ENCODE results near the gene WDR33. TPM values are rescaled to one million over a fixed set of nuclear protein-coding genes. Genes with fewer than 3 reads are reported as not detected.
A peak's percentile ranks its signal among the peaks of the same experiment; 100 is the strongest.

Gene WDR33
- total and polyA plus RNA-seq, 2 of the 4 experiments (the other 2 are of a cell fraction): 19.6 to 41.2 TPM

DNA sequence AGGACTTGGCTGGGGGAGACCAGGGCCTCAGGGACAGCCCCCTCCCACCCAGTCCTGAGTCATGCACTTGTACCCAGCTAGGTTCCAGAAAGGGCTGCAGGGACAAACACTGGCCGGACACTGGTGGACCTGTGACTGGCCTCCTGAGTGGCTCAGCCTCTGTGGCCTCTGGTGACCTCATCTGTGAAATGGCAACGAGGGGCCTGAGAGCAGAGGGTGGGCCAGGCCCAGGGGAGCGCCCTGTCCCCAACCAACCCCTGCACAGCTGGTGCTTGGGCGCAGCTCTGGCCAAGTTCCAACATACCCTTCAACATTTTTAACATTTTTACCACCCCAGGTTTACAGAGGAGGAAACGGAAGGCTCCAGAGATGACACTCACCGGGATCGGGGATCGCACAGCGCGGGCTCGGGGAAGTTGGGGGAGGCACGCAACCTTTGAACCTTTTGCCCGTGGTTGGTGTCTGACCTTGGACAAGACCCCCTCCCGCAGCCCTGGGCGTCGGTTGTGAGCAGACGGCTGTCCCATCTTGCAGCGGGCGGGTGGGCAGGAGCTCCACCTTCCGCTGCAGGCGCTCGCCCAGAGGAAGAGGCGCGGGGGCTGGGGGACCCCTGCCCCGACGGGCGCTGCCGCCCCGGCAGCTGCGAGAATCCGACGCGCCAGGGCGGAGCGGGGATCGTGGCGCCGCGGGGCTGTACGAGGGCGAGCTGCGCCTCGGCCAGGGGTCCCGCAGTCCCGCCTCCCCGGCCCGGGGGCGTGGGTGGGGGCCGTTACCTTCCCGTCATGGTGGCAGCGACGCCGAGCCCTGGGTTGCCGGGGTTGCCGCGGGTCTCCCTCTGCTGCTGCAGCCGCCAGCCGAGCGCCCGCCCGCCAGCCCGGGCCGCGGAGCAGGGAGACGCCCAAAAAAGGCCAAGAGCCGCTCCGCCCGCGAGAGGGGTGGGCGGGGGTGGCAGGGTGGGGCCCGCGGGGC, 136.4 kb downstream of the WDR33 start:
- Histone ChIP-seq H4K5ac (ENCODE audit: low read depth, low read length) (peak overlapping the region; percentile 62), H3K4me3 (ENCODE audit: insufficient read depth, low read depth, low read length) (peak overlapping the region; percentile 84), H3K79me1 (ENCODE audit: low read depth in 1 of 2, low read length in 2 of 2) (peaks cover 6 to 41% of the 10 kb centered on the region in 2 experiments; a peak in 3 of 4 replicates), H2BK15ac (ENCODE audit: low read depth, low read length) (no peak overlapping the region), H3K9me3 (ENCODE audit: control insufficient read depth, insufficient read depth, low read length) (no peaks in the 10 kb centered on the region), H3K18ac (ENCODE audit: low read depth, low read length) (peak overlapping the region; percentile 54; the same call in 1 of the 2 replicates), H3K27me3 (ENCODE audit: control insufficient read depth, insufficient read depth, low read length) (peaks cover 17% of the 10 kb centered on the region), H2AK5ac (ENCODE audit: low read depth, low read length) (peak overlapping the region; percentile 63), H3K4me1 (ENCODE audit: control insufficient read depth, insufficient read depth, low read length) (peaks cover 7% of the 10 kb centered on the region; the same call in 1 of the 2 replicates), H3K56ac (ENCODE audit: extremely low read depth, insufficient read depth, low read length) (peak overlapping the region; percentile 26; the same call in 1 of the 2 replicates), H4K91ac (ENCODE audit: insufficient read depth, low read depth, low read length) (peak overlapping the region; percentile 63), H3K9ac (ENCODE audit: low read depth, low read length) (peak overlapping the region; percentile 72), H3K36me3 (ENCODE audit: control insufficient read depth, insufficient read depth, low read length) (no peaks in the 10 kb centered on the region), H2AK9ac (replicated peaks; ENCODE audit: low read depth, low read length, poor library complexity) (peak overlapping the region; percentile 96), H3K23ac (ENCODE audit: low read depth, low read length) (peak overlapping the region; percentile 83), H3K27ac (ENCODE audit: insufficient read depth, low read length) (peak overlapping the region; percentile 21; the same call in 1 of the 2 replicates), H3K9me1 (ENCODE audit: insufficient read depth, low read length) (peaks cover 22% of the 10 kb centered on the region), H2BK20ac (ENCODE audit: low read depth, low read length) (no peak overlapping the region; the same call in 1 of the 2 replicates), H3K14ac (replicated peaks; ENCODE audit: low read depth, low read length) (peak overlapping the region; percentile 66), H4K8ac (ENCODE audit: low read depth in 2 of 2, low read length in 2 of 2) (peak overlapping the region; percentile 66 to 87; a peak in 3 of 4 replicates), H4K20me1 (ENCODE audit: insufficient read depth, low read length) (peaks cover 41% of the 10 kb centered on the region), H3K4me2 (ENCODE audit: low read depth, low read length) (peak overlapping the region; percentile 79), H2BK5ac (ENCODE audit: low read depth, low read length, poor library complexity, severe bottlenecking) (peak overlapping the region; percentile 31), H2BK120ac (ENCODE audit: low read depth, low read length) (peak overlapping the region; percentile 17), H3K4ac (ENCODE audit: low read depth, low read length) (peak overlapping the region; percentile 74), H2AFZ (replicated peaks; ENCODE audit: low read length, poor library complexity) (peak overlapping the region; percentile 91)
- peak; percentile 57 for ATAC-seq (ENCODE audit: low read depth)
- no peak for TF ChIP-seq MXI1 (IDR thresholded peaks at IDR 0.05; ENCODE audit: borderline replicate concordance, low read depth, low read length)
- no peak for TF ChIP-seq POLR2A (IDR thresholded peaks at IDR 0.05; ENCODE audit: low read depth, low read length)
- no peak for TF ChIP-seq RFX5 (IDR thresholded peaks at IDR 0.05; ENCODE audit: low read depth, low read length)
- POLR2A ChIA-PET (ENCODE audit: unreplicated experiment): no interaction called here
- dilution Hi-C loops (cut with HindIII; ENCODE audit: low sequenced_read_pairs, unreplicated experiment) (no loop called here), intact Hi-C loops (cut with micrococcal nuclease) (loop anchor here (2.0 kb wide), 1 partner anchor 166 kb away; no protein-coding TSS in a partner anchor), in situ Hi-C loops (cut with MboI; ENCODE audit: low sequenced_read_pairs) (no loop called here)
- 23% methylated on average over 24 of the region's 72 CpGs; no CpG with 5 or more reads in 1 of the 2 experiments for WGBS, 2 experiments (ENCODE audit: extremely low coverage in 2 of 2, insufficient read length in 1 of 2)
- DNase-seq: no peak
- BruUV-seq (replicated peaks): no TSS peak
- CTCF ChIA-PET: no interaction called here
